Glomerular visceral epithelial cell (primary cell): ENCODE data around the gene SLC2A1.
"Not testable (repeated sequence)": the region's sequence is repeated elsewhere in the genome, so short reads cannot be mapped to it uniquely, and the experiment has no call there.

Experiments used
- DNase-seq: peaks from one replicate; pipeline ENCODE4 v3.0.0-alpha.2; 2016; ENCODE audit errors: extremely low spot score

SLC2A1 gene

GRCh38 chr1:42899960-42900359 is 58.7 kb downstream of the SLC2A1 start:
- DNase-seq = not testable (repeated sequence)

GRCh38 chr1:42891465-42892138 is 67.1 kb downstream of the SLC2A1 start:
- DNase-seq = no peak

- DNase-seq = no peak
Measured at GRCh38 chr1:42889264-42889663, 69.4 kb downstream of the SLC2A1 start.

GRCh38 chr1:42888013-42888633 is 70.5 kb downstream of the SLC2A1 start:
- no peak for DNase-seq

GRCh38 chr1:42887366-42887765 is 71.3 kb downstream of the SLC2A1 start:
- DNase-seq = no peak

GRCh38 chr1:42886800-42887199 is 71.9 kb downstream of the SLC2A1 start:
- DNase-seq = no peak

- no peak for DNase-seq
Measured at GRCh38 chr1:42886046-42886739, 72.5 kb downstream of the SLC2A1 start.

DNA sequence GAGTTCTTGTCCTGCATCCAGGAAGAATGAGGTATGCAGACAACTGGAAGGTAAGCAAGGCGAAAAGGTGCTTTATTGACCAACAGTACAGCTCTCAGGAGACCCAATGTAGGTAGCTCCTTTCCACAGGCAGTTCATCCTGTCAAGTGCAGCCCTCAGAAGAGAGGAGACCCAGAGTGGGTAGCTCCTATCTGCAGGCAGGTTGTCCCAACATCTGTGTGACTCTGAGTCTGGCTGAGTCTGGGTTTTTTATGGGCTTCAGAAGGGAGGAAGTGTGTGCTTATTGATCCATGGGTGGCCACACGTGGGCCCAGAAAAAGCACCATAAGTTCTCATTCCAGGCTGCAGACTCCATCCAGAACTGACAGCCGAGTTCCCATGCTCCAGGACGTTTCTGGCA is 78.3 kb downstream of the SLC2A1 start:
- no peak for DNase-seq

DNA sequence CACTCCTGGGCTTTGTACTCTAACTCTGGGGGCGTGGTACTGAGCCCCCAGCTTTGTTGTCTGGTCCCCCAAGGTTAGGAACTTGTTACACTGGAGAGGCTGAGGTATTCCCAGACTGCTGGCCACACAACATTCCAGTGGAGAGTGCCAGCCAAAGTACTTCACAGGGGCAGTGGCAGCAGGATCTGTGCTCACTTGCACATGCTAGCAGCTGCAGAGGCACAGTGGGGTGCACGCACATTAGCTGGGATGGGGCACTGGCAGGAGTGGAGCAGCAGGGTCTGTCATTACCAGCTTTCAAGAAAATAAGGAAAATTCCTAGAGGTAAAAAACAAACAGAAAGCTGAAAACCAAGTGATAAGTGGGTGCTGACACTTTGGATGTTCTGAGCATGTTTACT is 81.3 kb downstream of the SLC2A1 start:
- no peak for DNase-seq

DNA sequence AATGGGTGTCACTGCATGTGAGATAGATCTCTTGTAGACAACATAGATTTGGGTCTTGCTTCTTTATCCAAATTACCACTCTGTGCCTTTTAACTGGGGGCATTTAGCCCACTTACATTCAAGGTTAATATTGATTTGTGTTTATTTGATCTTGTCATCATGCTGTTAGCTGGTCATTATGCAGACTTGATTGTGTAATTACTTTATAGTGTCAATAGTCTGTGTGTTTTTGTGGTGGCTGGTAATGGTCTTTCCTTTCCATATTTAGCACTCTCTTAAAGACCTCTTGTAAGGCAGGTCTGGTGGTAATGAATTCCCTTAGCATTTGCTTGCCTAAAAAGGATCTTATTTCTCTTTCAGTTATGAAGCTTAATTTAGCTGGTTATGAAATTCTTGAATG is 82.7 kb downstream of the SLC2A1 start:
- DNase-seq = no peak
